Activated CD4-positive, alpha-beta T cell treated with anti-CD3 and anti-CD28 coated beads, Interleukin-2, amount 10 ng/mL, durations not matched to agents 7 days and 5 days (primary cell): ENCODE data around the gene ITGA11. TPM values are rescaled to one million over a fixed set of nuclear protein-coding genes. Genes with fewer than 3 reads are reported as not detected.

Experiments
- CTCF ChIA-PET: fragments of 350-600 bp; sonication (Branson Sonifier 250); formaldehyde crosslinking; loops from one replicate; lab custom pipeline; 2021; ENCODE audit warnings: antibody characterized with exemption; lab: Charles Lee
- POLR2A ChIA-PET: fragments of 350-600 bp; sonication (Branson Sonifier 250); formaldehyde crosslinking; loops from one replicate; lab custom pipeline; 2021; ENCODE audit warnings: antibody characterized with exemption; lab: Charles Lee
- DNase-seq: peaks from one replicate; pipeline ENCODE4 v3.0.0-alpha.2; 2020
- H3K27ac Mint-ChIP-seq: one replicate; pipeline ENCODE4 v1.8.0; 2021; ENCODE audit warnings: mild to moderate bottlenecking, moderate library complexity, mixed read lengths
- H3K27me3 Mint-ChIP-seq: one replicate; pipeline ENCODE4 v1.8.0; 2021; ENCODE audit warnings: mixed read lengths
- H3K36me3 Mint-ChIP-seq: one replicate; pipeline ENCODE4 v1.8.0; 2021; ENCODE audit warnings: low read depth, mixed read lengths
- H3K4me1 Mint-ChIP-seq: one replicate; pipeline ENCODE4 v1.8.0; 2021; ENCODE audit warnings: mixed read lengths
- H3K4me3 Mint-ChIP-seq: one replicate; pipeline ENCODE4 v1.8.0; 2021; ENCODE audit warnings: mild to moderate bottlenecking, moderate library complexity, mixed read lengths
- H3K9me3 Mint-ChIP-seq: one replicate; pipeline ENCODE4 v1.8.0; 2021; ENCODE audit warnings: mixed read lengths
- total RNA-seq, 2 experiments: library from RNA; stranded (reverse); gene quantifications; one replicate each; pipeline ENCODE4 v1.2.3, GENCODE V29; 2021

Gene ITGA11
- total RNA-seq, 2 experiments from 2014 or later = 1.0 to 1.1 TPM

DNA sequence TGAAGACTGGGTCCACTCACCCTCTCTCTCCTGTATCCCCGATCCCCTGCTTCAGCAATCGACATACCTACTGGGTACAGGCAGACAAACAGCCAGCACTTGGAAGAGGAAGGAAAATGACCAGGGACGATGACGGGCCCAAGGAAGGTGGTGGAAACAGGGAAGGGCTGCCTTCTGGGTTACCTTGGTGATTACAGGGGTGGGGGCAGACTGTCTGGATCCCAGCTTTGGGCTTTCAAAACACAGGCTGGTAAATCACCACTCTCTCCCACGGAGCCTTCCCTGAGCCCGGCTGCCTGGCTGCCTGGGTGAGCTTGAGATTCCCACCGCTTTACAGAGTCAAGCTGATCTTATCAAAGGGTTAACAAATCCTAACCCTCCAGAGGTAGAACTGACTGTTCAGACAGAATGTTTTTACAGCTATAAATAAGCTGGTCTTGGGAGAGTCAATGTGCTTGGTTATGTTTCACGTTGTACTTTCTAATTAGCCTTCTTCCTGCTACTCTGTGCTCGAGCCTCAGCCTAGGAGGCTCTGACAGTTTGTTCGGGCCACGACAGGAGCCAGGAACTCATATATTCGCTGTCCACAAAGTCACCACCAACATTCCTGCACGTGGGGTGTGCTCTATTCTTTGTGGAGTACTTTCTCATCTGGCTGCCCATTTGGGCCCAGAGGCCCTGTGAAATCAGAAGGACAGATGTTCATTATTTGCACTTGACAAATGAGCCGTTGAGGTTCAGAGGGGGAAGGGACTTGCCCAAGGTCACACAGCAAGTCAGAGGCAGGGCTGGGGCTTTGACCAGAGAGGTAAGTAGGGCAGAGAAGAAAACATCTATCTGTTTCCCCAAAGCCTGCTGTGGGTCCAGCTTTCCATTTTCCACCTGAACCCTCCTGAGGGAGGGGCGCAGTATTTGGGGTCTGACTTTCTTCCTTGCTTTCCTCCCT is 91.0 kb downstream of the ITGA11 start:
- CTCF ChIA-PET = interaction anchor here (0.7 kb wide), 1 partner anchor 17 kb away, joined by 3 read pairs; no protein-coding TSS in a partner anchor
- H3K4me3 Mint-ChIP-seq = no peak overlapping the region
- H3K36me3 Mint-ChIP-seq = no peaks in the 10 kb centered on the region
- peaks cover 6% of the 10 kb centered on the region for H3K27me3 Mint-ChIP-seq
- POLR2A ChIA-PET = no interaction called here
- H3K4me1 Mint-ChIP-seq = no peaks in the 10 kb centered on the region
- H3K27ac Mint-ChIP-seq = no peak overlapping the region
- no peaks in the 10 kb centered on the region for H3K9me3 Mint-ChIP-seq
- DNase-seq = no peak

GRCh38 chr15:68339481-68339880 is 92.5 kb downstream of the ITGA11 start:
- Mint-ChIP-seq H3K4me1 (no peaks in the 10 kb centered on the region), H3K27me3 (no peaks in the 10 kb centered on the region), H3K9me3 (no peaks in the 10 kb centered on the region), H3K4me3 (no peak overlapping the region), H3K36me3 (no peaks in the 10 kb centered on the region), H3K27ac (no peak overlapping the region)
- ChIA-PET CTCF (interaction anchor here (1.6 to 2.1 kb wide), 3 partner anchors 13 to 33 kb away, joined by 3 to 6 read pairs (median 3); no protein-coding TSS in a partner anchor), POLR2A (no interaction called here)
- DNase-seq = no peak

DNA sequence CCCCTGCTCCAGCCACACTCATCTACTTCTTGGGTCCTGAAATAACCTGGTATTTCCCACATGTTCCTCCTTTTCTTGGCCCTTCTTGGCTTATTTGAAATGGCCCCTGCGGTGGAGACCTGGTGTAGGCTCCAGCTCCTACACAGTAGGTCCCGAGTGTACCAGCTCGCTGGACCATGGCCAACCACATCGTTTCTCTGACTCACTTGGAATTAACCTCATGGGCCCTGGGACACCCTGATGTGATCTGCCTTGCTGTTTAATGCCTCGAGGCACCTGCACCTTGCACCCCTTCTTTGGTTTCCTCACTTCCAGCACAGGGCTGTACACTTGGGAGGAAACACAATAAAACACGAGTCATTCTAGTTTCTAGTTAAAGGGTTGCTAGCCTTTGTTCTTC is 94.1 kb downstream of the ITGA11 start:
- POLR2A ChIA-PET = no interaction called here
- Mint-ChIP-seq H3K27me3 (peaks cover 2% of the 10 kb centered on the region), H3K36me3 (no peaks in the 10 kb centered on the region), H3K9me3 (no peaks in the 10 kb centered on the region), H3K4me1 (peaks cover 5% of the 10 kb centered on the region), H3K4me3 (no peak overlapping the region), H3K27ac (no peak overlapping the region)
- CTCF ChIA-PET = interaction anchor here (1.2 to 2.1 kb wide), 3 partner anchors 11 to 32 kb away, joined by 4 to 6 read pairs (median 5); no protein-coding TSS in a partner anchor
- no peak for DNase-seq

DNA sequence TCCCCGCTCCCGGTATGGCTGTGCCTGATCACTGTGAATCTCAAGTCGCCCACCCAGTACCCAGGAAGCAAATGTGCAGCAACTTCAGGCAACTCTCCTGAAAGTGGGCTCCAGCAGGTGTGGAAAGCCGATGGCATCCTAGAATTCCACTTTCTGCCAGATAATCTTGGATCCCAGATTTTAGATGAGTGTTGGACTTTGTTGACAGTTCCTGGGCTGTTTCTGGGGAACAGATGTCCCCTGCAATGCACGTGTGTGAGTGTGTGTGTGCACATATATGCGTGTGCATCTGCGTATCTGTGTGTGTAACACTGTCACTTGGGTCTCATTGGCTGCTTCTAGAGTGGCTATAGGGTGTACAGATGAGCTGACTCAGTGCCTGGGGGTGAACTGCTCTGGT is 95.4 kb downstream of the ITGA11 start:
- Mint-ChIP-seq H3K36me3 (no peaks in the 10 kb centered on the region), H3K27ac (peak overlapping the region; percentile 71), H3K9me3 (no peaks in the 10 kb centered on the region), H3K4me1 (peaks cover 8% of the 10 kb centered on the region), H3K4me3 (no peak overlapping the region), H3K27me3 (peaks cover 8% of the 10 kb centered on the region)
- CTCF ChIA-PET = interaction anchor here (1.2 to 1.5 kb wide), 2 partner anchors 12 to 21 kb away, joined by 4 to 5 read pairs; no protein-coding TSS in a partner anchor
- no peak for DNase-seq
- POLR2A ChIA-PET = no interaction called here

DNA sequence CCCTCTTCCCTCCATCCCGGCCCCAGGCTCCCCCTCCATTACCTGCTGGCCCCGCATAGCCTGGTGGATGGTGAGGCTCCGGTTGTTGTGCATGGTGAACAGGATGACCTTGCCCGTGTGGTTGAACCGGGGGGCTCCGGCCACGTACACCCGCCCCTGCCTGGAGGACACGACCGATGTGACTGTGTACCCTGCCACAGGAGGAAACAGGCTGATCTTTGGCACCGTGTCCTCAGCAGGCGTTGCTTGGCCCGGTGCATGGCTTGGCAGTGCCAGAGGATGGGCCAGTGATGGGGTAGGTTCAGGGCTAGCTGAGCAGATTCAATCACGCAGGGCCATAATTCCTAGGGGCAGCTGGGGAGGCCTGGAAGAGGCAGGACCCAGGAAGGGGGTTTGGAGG is 96.3 kb downstream of the ITGA11 start:
- no peak for DNase-seq
- H3K4me1 Mint-ChIP-seq = peaks cover 8% of the 10 kb centered on the region
- no peak overlapping the region for H3K27ac Mint-ChIP-seq
- no peaks in the 10 kb centered on the region for H3K9me3 Mint-ChIP-seq
- CTCF ChIA-PET = no interaction called here
- POLR2A ChIA-PET = no interaction called here
- peaks cover 13% of the 10 kb centered on the region for H3K27me3 Mint-ChIP-seq
- H3K4me3 Mint-ChIP-seq = no peak overlapping the region
- H3K36me3 Mint-ChIP-seq = no peaks in the 10 kb centered on the region

DNA sequence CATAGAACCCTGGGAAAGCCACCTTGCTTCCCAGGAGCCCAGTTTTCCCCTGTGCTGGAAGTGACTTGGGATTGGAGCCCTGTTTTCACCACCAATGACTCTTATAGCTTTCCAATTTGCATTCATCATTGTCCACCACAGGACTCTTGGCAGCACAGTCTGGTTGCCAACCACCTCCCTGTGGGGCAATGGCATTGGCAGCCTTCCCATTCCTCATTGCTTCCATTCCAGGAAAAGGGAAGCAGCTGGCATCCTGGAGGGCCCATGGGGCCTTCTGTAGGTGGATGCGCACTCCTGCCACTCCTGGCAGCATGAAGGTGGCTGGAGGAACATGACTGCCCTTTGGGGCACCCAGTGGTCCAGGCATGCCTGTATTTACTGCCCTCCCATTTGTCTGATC is 96.7 kb downstream of the ITGA11 start:
- Mint-ChIP-seq H3K4me1 (peaks cover 9% of the 10 kb centered on the region), H3K27ac (no peak overlapping the region), H3K4me3 (no peak overlapping the region), H3K36me3 (no peaks in the 10 kb centered on the region), H3K9me3 (no peaks in the 10 kb centered on the region), H3K27me3 (peaks cover 13% of the 10 kb centered on the region)
- no peak for DNase-seq
- ChIA-PET CTCF (interaction anchor here (1.3 kb wide), 1 partner anchor 11 kb away, joined by 3 read pairs; no protein-coding TSS in a partner anchor), POLR2A (no interaction called here)

GRCh38 chr15:68334661-68335124 is 97.3 kb downstream of the ITGA11 start:
- H3K4me1 Mint-ChIP-seq = peaks cover 14% of the 10 kb centered on the region
- no peak for DNase-seq
- ChIA-PET CTCF (interaction anchor here (0.9 to 1.3 kb wide), 4 partner anchors 10 to 18 kb away, joined by 3 to 6 read pairs (median 4); no protein-coding TSS in a partner anchor), POLR2A (interaction anchor here (0.6 kb wide), 1 partner anchor 287 kb away, joined by 5 read pairs; no protein-coding TSS in a partner anchor)
- H3K36me3 Mint-ChIP-seq = no peaks in the 10 kb centered on the region
- no peaks in the 10 kb centered on the region for H3K9me3 Mint-ChIP-seq
- H3K27me3 Mint-ChIP-seq = peaks cover 13% of the 10 kb centered on the region
- no peak overlapping the region for H3K4me3 Mint-ChIP-seq
- H3K27ac Mint-ChIP-seq = no peak overlapping the region

DNA sequence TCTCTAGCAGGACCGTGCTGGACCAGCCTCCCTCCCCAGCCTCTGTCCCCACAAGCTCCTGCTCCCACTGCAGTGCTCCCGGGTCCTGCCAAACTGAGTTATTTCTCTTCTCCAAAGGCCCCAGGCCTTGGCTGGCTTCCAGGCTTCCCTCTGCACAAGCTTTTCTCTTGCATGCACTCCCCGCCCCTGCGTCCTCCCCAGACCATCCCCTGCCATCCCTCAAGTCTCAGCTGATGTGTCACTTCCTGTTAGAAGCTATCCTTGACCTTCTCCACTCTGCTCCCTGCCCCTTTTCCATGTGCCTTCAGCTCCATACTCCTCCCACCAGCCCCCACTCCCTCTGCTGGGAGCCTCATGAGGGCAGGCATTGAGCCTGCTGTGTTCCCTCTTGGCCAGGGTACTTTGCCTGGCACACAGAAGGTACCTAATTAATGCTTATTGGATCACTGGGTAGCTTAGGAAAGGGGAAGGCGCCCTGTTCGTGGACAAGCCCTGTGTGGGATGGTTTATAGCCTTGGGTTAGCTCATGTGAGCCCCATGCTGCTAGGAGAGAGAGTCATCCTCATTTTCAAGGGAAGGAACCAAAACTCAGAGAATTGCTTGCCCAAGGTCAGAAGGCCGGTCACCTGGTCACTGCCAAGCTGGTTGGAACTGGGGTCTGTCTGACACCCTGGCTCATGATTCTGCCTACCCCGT is 98.0 kb downstream of the ITGA11 start:
- Mint-ChIP-seq H3K36me3 (peaks cover 3% of the 10 kb centered on the region), H3K27me3 (peaks cover 16% of the 10 kb centered on the region), H3K4me3 (no peak overlapping the region), H3K4me1 (peaks cover 22% of the 10 kb centered on the region), H3K27ac (no peak overlapping the region), H3K9me3 (no peaks in the 10 kb centered on the region)
- DNase-seq = no peak
- POLR2A ChIA-PET = interaction anchor here (0.6 kb wide), 1 partner anchor 287 kb away, joined by 5 read pairs; no protein-coding TSS in a partner anchor
- CTCF ChIA-PET = interaction anchor here (0.9 to 1.3 kb wide), 4 partner anchors 11 to 18 kb away, joined by 3 to 6 read pairs (median 4); no protein-coding TSS in a partner anchor

DNA sequence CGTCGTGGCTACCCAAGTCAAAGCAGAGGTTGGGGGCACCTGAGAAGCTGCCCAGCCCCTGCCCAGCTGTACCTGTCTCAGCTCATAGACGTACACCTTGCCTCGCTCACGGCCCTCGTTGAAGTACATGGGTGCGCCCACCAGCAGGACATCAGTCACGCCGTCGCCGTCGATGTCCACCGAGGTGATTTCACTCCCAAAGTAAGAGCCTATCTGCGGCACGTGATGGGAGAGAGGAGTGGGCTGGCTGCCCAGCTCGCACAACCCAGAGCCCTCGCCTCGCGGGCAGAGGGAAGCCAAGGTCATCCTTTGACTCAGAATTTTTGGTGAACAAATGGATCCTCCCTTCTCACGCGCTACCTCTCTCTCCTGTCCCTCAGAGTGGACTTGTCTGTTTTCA is 99.7 kb downstream of the ITGA11 start:
- peaks cover 38% of the 10 kb centered on the region for H3K4me1 Mint-ChIP-seq
- peak overlapping the region; percentile 76 for H3K27ac Mint-ChIP-seq
- ChIA-PET CTCF (interaction anchor here (0.6 kb wide), 1 partner anchor 19 kb away, joined by 3 read pairs; no protein-coding TSS in a partner anchor), POLR2A (no interaction called here)
- H3K27me3 Mint-ChIP-seq = peaks cover 16% of the 10 kb centered on the region
- H3K36me3 Mint-ChIP-seq = peaks cover 3% of the 10 kb centered on the region
- no peak for DNase-seq
- peaks cover 2% of the 10 kb centered on the region for H3K9me3 Mint-ChIP-seq
- no peak overlapping the region for H3K4me3 Mint-ChIP-seq

DNA sequence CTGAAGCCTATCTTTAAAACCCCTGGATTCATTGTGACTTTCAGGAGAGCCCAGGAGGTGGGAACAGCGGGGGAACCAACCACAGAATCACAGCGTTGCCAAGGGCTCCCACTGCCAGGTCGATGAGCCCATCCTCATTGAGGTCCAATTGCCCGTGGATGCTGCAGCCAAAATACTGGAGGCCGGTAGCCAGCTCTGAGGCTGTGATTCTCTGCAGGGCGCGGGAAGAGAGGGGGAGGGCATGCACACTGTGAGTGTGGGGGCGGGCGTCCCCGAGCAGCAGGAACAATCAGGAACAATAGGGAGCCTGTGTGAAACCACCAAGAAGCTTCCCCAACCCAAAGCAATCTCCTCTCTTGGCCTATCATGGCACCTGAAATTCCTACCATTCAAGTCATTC is 101.1 kb downstream of the ITGA11 start:
- H3K36me3 Mint-ChIP-seq = peaks cover 3% of the 10 kb centered on the region
- H3K4me3 Mint-ChIP-seq = no peak overlapping the region
- DNase-seq = no peak
- peaks cover 2% of the 10 kb centered on the region for H3K9me3 Mint-ChIP-seq
- no peak overlapping the region for H3K27ac Mint-ChIP-seq
- peaks cover 16% of the 10 kb centered on the region for H3K27me3 Mint-ChIP-seq
- ChIA-PET POLR2A (no interaction called here), CTCF (interaction anchor here (1.4 kb wide), 1 partner anchor 15 kb away, joined by 3 read pairs; no protein-coding TSS in a partner anchor)
- peaks cover 52% of the 10 kb centered on the region for H3K4me1 Mint-ChIP-seq

DNA sequence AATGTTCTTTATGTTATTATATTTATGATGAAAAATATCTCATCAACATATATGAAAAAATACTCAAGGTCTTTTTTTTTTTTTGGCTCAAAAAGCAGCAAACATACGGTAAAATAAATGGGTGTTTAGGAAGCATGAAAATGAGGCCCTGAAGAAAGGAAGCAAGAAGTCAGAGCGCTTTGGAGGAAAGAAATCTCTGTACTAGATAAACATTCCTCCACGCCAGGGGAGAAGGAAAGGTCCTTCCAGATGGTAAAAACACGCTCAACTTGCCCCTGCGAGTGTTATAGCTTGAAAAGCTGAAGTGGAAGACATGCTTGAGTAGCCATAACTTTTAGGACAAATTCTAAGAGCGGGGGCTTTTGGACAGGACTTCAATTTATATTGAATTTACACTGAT is 101.5 kb downstream of the ITGA11 start:
- ChIA-PET POLR2A (no interaction called here), CTCF (interaction anchor here (1.4 kb wide), 1 partner anchor 16 kb away, joined by 3 read pairs; no protein-coding TSS in a partner anchor)
- DNase-seq = no peak
- peaks cover 56% of the 10 kb centered on the region for H3K4me1 Mint-ChIP-seq
- H3K4me3 Mint-ChIP-seq = no peak overlapping the region
- H3K27ac Mint-ChIP-seq = no peak overlapping the region
- H3K27me3 Mint-ChIP-seq = peaks cover 16% of the 10 kb centered on the region
- H3K9me3 Mint-ChIP-seq = peaks cover 2% of the 10 kb centered on the region
- H3K36me3 Mint-ChIP-seq = peaks cover 3% of the 10 kb centered on the region

- ChIA-PET POLR2A (no interaction called here), CTCF (no interaction called here)
- no peak for DNase-seq
- H3K27ac Mint-ChIP-seq = no peak overlapping the region
- peaks cover 62% of the 10 kb centered on the region for H3K4me1 Mint-ChIP-seq
- H3K36me3 Mint-ChIP-seq = peaks cover 3% of the 10 kb centered on the region
- H3K4me3 Mint-ChIP-seq = no peak overlapping the region
- H3K9me3 Mint-ChIP-seq = peaks cover 2% of the 10 kb centered on the region
- H3K27me3 Mint-ChIP-seq = peaks cover 15% of the 10 kb centered on the region
Observed at GRCh38 chr15:68328964-68329363, 103.0 kb downstream of the ITGA11 start.
